SK-N-SH treated with all-trans-retinoic acid at 6 μM for 48 hours (cell line): Measurements from ENCODE around the gene TNS3.

ENCODE experiments used
- RARB ChIP-seq: fragments of 250-450 bp; sonication (Bioruptor Pico); IDR thresholded peaks from 2 replicates; pipeline ENCODE4 v1.8.0; 2021; ENCODE audit warnings: mild to moderate bottlenecking, moderate library complexity
- ZNF70 ChIP-seq: fragments of 450-650 bp; formaldehyde crosslinking; IDR thresholded peaks from 2 replicates; pipeline ENCODE4 v1.5.0; 2020; ENCODE audit warnings: mild to moderate bottlenecking, moderate library complexity

- no peak for TF ChIP-seq RARB (CRISPR knock-in tag)
- no peak for TF ChIP-seq ZNF70 (CRISPR knock-in tag)
Observed at GRCh38 chr7:47528471-47528870, 53.4 kb downstream of the TNS3 start.
